T-helper 9 cell (primary cell): ENCODE measurements around the gene CYFIP2.

Source experiments
- DNase-seq: peaks from one replicate; pipeline ENCODE4 v3.0.0-alpha.2; 2020

Gene CYFIP2

GRCh38 chr5:157259699-157260098 is 6.2 kb upstream of the CYFIP2 start:
- no peak for DNase-seq

DNA sequence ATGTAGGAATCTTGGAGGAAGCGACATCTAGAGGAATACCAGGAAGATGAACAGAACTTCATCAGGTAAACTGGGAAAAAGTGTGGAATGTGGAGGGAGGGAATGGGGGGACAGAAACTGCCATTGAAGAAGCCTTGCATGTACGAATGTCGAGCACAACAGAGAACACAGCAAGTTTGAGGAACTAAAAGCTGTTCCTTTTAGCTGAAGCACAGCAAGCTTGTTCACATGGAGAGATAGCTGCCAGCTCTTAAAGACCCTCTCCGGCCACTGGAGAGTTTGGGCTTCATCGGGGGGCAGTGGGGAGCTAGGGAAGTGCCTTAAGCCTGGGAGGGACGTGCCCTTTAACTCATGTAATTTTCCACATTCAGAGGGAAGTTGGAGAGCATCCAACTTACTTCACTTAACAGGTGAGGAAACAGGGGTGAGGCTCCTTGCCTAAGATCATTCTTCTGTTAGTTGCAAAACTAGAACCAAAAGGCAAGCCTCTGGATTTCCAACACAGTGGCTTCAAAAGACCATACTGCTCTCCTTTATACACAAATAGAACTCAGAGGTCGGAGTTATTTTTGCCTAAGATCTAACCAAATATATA is 2.3 kb upstream of the CYFIP2 start:
- DNase-seq, result no peak

DNA sequence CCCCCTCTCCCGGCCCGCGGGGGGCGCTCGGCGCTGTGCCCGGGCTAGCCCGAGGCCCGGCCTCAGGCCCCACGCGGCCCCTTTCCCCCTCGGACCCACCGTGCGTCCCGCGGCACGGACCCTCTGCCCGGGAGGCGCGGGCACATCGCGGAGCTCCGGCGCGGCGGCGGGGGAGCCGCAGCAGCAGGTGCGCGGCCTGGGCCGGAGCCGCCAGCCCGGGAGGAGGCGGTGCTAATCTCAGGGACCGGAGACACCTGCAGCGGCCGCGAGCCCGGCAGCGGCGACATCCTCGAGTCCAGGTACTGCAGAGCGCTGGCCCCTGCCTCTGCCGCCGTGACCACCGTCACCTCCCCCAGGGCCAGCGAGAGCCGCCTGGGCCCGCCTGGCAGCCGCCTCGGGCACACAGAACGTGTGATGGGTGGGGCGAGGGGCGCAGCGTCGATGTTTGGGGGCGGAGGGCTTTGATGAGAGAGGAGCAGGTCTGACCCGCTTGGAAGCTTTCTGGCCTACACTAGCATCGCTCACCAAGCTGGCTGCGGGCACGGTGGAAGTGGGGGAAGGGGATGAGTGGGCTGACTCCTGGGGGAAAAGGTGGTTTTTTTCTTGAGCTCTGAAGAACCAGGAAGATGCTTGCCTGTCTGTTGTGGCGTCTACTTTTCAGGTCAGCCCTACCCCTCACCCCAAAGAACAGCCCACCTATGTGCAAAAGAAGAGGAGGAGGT is 524 bp downstream of the CYFIP2 start:
- DNase-seq, result peak; percentile 42

DNA sequence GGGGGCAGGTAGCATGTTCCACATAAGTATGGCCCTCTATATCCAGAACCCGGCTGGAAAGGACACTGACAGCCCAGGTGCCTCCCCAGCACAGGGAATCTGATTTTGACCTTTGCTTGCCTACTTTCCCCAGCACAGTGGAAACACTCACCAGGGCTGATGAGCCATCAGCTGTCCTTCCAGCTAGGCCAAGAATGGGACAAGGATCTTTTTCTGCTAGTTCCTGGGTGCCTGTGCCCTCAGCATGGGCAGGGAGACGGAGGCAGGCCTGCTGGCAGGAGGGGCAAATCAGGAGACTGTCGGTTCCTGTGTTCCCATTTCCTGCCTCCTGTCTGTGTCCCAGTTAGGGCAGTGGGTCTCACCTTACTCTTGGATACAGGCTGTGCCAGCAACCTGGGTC is 1.1 kb downstream of the CYFIP2 start:
- DNase-seq, result no peak

DNA sequence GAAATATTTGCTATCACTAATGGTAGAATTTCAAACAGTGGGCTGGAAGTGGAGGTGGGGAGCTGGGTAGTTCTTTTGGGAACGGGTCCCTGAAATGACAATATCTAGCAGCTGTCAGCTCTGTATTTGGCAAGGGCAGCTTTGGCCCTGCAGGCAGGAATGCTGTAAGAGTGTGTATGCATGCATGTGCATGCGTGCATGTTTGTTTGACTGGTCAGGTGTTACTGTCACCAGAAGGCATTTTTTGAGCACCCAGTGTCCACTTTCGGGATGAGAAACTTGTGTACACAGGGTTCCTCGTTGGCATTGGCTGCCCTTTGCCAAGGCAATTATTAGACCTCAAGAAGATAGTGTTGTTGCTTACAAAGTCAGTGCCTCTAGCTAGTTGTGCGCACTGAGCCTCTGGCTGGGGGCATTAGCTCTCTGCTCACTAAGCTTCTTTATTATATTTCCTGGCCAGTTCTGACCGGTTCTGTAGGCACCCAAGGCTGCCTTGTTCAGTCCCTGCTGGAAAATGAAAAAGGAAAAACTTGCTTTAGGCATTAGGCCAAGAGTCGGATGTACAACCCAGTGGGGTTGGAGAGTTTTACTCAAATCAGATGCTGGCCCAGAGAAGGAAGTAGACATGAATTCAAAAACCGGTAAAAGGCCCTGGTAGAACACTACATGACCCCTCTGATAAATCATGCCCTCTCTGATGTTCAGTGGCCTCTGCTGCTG is 2.0 kb downstream of the CYFIP2 start:
- DNase-seq, result no peak

- DNase-seq, result no peak
Measured at GRCh38 chr5:157269165-157269671, 3.3 kb downstream of the CYFIP2 start.

- DNase-seq, result no peak
Measured at GRCh38 chr5:157269761-157270272, 3.9 kb downstream of the CYFIP2 start.

DNA sequence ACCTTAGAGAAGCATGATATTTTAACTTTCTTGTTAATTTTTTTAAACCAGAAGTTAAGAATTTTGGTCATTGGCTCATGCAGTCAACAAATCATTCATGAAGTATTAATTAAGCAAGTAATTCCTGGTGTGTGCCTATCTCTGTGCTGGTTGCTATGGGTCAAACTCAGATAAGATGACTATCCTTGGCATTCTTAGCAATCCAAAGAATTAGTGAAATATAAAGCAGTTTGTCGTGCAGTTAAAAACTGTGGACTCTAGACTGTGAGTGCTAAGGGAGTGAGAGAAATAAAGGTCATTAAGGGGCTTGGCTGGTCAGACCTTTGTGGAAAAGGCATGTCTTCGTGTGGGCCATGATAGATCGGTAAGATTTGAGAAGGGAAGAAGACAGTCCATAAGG is 4.8 kb downstream of the CYFIP2 start:
- no peak for DNase-seq

- peak; percentile 77 for DNase-seq
Measured at GRCh38 chr5:157271740-157272271, 5.9 kb downstream of the CYFIP2 start.

- no peak for DNase-seq
Measured at GRCh38 chr5:157273131-157273556, 7.2 kb downstream of the CYFIP2 start.

- no peak for DNase-seq
Measured at GRCh38 chr5:157275403-157275802, 9.5 kb downstream of the CYFIP2 start.

DNA sequence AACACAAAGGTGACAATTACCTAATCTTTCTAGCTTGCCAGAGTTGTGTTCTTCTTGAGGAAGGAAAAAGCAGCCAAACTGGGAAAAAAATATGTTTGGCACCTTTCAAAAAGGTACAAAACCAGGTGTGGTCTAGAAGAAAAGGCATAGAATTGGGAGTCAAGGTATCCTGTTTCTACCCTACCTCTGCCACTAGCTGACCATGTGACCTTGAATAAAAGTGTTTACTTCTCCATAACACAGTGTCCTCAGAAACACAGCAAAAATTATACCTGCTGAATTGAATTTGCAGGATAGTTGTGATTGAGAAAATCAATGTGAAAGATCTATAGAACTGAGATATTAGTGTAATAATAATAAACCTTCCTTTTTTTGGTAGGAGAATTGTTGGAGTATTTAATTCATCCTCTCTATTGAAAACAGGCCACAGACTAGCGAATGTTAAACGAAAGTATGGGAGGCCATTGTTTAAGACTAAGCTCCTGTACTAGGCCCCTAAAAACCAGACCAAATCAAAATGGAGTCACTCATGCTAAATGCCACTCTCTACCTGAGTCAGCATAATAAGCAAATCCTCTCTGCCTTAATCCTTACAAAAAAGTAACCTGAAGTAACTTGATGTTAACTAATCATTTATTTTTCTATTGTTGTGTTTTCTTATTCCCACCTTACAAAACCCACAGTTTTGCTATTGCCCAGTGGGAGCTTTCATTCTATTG is 12.6 kb downstream of the CYFIP2 start:
- no peak for DNase-seq

DNA sequence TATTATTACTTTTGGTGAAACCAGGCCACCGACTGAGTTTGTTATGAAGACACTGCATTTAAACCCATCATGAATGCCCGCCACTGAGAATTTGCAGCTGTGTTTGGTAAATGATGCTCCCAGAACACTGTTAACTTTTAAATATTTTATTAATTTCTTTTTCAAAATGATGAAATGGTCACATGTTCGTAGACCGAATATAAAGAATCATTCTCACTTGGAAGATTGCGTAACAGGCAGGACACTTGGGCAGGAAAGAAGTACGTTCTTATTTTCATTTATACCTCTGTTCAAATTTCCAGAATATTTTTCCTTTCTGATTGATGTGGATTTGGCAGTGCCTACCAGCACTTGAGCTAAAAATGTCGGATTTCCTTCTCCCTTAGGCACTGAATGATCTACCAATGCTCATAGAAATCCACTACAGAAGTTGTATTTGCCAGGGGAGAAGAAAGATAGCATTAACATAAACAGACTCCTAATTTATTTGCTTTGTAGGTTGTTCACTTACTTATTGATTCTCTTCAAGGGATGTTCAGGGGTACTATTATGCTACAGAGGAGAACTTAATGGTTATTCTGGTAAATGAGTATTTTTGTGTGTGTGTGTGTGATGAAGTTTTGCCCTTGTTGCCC is 13.8 kb downstream of the CYFIP2 start:
- DNase-seq, result no peak

- no peak for DNase-seq
Measured at GRCh38 chr5:157280927-157281326, 15.0 kb downstream of the CYFIP2 start.

DNA sequence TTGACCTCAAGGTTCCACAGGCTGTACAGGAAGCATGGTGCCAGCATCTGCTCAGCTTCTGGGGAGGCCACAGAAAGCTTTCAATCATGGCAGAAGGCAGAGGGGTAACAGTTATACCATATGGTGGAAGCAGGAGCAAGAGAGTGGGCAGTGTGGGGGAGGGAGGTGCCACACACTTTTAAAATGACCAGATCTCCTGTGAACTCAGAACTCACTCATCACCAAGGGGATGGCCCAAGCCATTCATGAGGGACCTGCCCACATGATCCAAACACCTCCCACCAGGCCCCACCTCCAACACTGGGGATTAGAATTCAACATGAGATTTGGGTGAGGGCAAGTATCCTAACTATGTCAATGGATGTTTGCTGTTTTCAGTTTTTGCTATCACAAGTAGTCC is 16.2 kb downstream of the CYFIP2 start:
- no peak for DNase-seq

DNA sequence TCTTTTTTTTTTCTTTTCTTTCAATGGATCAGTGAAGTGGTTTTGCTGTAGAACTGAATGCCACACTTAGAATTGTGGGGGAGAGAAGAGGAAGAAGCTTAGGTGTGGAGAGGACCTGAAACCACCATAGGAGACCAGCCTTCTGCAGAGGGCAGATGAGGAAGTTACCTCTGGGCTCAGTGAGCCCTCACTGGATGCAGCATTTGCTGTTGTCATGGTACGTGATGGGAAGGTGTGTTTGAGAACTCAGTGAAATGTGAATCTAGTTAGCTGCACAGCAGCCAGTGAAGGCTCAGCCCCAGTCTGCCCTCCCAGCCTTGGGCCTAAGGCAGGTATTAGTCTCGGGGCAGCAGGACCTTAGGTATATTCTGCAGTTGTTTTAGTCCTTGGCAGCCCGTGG is 17.5 kb downstream of the CYFIP2 start:
- DNase-seq, result no peak

DNA sequence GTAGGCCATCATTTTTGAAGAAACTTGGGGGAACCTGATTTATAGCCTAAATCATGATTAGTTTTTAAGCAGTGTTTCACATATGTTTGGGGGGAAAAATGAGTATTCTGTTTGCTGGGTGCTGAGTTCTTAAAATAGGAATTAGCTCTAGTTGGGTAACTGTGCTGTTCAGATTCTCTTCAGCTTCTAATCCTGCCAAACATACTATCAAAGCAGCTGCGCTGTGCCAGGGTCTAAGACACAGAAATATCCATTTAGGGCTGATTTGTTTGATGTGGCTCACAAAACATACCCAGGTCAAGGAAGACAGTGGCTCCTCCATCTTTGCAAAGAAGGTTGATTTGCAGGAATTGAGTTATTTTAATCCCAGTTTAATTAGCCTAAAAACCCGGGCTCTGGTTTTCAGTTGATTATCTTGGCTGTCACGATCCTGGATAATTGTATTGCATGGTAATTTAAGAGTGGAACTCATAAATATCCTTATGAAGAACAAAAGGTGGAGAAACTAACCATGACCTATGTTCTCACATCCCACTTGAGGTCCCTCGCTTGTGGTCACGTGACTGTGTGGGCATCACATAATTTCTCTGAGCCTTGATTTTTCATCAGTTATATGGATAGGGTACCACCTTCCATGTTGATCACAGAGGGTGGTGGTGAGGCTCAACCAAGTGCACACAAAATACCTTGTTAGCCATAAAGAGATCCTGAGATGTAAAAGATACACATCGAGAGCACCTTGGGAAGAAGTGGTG is 18.7 kb downstream of the CYFIP2 start:
- no peak for DNase-seq

- DNase-seq, result no peak
Measured at GRCh38 chr5:157285310-157286035, 19.6 kb downstream of the CYFIP2 start.

DNA sequence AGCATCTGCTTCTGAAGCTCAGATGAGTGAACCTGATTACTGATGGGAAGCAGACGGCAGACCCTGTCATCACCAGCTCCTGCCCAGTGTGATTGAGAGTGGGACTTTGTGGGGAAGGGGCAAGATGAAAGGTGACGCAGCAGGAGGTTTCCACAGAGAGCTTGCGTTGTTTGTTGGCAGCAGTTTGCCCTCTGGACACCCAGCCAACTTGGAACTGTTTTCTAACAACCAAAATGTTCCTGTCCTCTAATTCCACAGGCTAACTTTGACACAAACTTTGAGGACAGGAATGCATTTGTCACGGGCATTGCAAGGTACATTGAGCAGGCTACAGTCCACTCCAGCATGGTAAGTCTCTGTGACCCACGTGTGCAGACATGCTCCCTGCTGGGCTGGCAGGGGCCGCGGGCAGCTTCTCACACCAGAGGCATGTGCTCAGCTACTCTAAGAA is 20.9 kb downstream of the CYFIP2 start:
- DNase-seq, result no peak

- DNase-seq, result no peak
Measured at GRCh38 chr5:157288405-157289163, 22.7 kb downstream of the CYFIP2 start.
